Measurements from ENCODE around the gene TMEM145.

TMEM145 gene

GRCh38 chr19:42277821-42278451, 35.2 kb upstream of the TMEM145 start:
- no peak for DNase-seq (ENCODE audit: low read depth, low spot score)

GRCh38 chr19:42278452-42279154, 34.5 kb upstream of the TMEM145 start:
- DNase-seq (ENCODE audit: low read depth, low spot score): no peak

GRCh38 chr19:42279155-42279901, 33.8 kb upstream of the TMEM145 start:
- DNase-seq (ENCODE audit: low read depth, low spot score): no peak

GRCh38 chr19:42279902-42280814, 33.0 kb upstream of the TMEM145 start:
- peak; percentile 63 for DNase-seq (ENCODE audit: low read depth, low spot score)

GRCh38 chr19:42280815-42281145, 32.3 kb upstream of the TMEM145 start:
- no peak for DNase-seq (ENCODE audit: low read depth, low spot score)

GRCh38 chr19:42281146-42281826, 31.8 kb upstream of the TMEM145 start:
- no peak for DNase-seq (ENCODE audit: low read depth, low spot score)

GRCh38 chr19:42281827-42282762, 31.0 kb upstream of the TMEM145 start:
- DNase-seq (ENCODE audit: low read depth, low spot score): no peak

- DNase-seq (ENCODE audit: low read depth, low spot score): no peak
Measured at GRCh38 chr19:42282819-42283187, 30.3 kb upstream of the TMEM145 start.

- DNase-seq (ENCODE audit: low read depth, low spot score): peak; percentile 95
Measured at GRCh38 chr19:42283188-42284065, 29.7 kb upstream of the TMEM145 start.

GRCh38 chr19:42284066-42284501, 29.0 kb upstream of the TMEM145 start:
- DNase-seq (ENCODE audit: low read depth, low spot score): peak; percentile 55

- no peak for DNase-seq (ENCODE audit: low read depth, low spot score)
Measured at GRCh38 chr19:42284591-42285341, 28.3 kb upstream of the TMEM145 start.

GRCh38 chr19:42285541-42285941, 27.6 kb upstream of the TMEM145 start:
- DNase-seq (ENCODE audit: low read depth, low spot score): no peak

- no peak for DNase-seq (ENCODE audit: low read depth, low spot score)
Measured at GRCh38 chr19:42285988-42286348, 27.1 kb upstream of the TMEM145 start.

GRCh38 chr19:42286349-42287016, 26.6 kb upstream of the TMEM145 start:
- no peak for DNase-seq (ENCODE audit: low read depth, low spot score)

GRCh38 chr19:42287017-42287826, 25.9 kb upstream of the TMEM145 start:
- no peak for DNase-seq (ENCODE audit: low read depth, low spot score)

- DNase-seq (ENCODE audit: low read depth, low spot score): no peak
Measured at GRCh38 chr19:42287827-42288107, 25.3 kb upstream of the TMEM145 start.

- no peak for DNase-seq (ENCODE audit: low read depth, low spot score)
Measured at GRCh38 chr19:42288387-42288786, 24.7 kb upstream of the TMEM145 start.
